Skeletal muscle cell (primary cell): ENCODE results near the gene OR56A1.

Experiments
- DNase-seq: peaks from one replicate; pipeline ENCODE4 v3.0.0-alpha.2; 2010; ENCODE audit warnings: low read depth
- H3K4me3 ChIP-seq: 2 replicates; pipeline ENCODE4 v1.5.1; 2011; ENCODE audit warnings: low read depth, mild to moderate bottlenecking, control low read depth, low read length, moderate library complexity

Gene OR56A1

GRCh38 chr11:5992604-5993251, 37.8 kb downstream of the OR56A1 start:
- H3K4me3 ChIP-seq = no peak overlapping the region
- DNase-seq = no peak

- no peak for DNase-seq
- H3K4me3 ChIP-seq = no peak overlapping the region
Measured at GRCh38 chr11:5992150-5992549, 38.4 kb downstream of the OR56A1 start.

GRCh38 chr11:5989203-5989602, 41.4 kb downstream of the OR56A1 start:
- no peak for DNase-seq

DNA sequence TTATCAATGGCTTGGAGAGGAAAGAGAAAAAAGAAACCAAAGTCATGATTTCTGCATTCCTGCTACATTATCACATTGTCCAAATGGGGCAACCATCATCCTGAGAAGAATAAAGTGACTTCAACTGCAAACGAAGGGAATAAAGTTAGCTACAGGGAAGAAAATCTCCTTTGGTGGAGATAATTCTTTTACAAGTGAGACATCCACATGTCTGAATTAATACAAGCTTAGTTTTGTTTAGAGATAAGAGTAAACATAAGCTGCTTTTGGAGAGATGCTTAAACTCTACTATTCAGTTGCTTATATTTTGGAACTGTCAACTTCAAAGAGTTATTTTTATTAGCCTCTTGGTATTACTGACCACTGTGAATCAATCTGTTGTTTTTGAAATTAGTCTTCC, 43.7 kb downstream of the OR56A1 start, which contains the start of gene OR52L1:
TSS of gene OR52L1 (minus strand) at position 101 of the 400 bp plus-strand sequence. CDS start at position 46, 55 bp downstream.
- no peak within 1 kb of the TSS for H3K4me3 ChIP-seq
- DNase-seq = no peak

More at GRCh38 chr11:5989203-5989602, 41.4 kb downstream of the OR56A1 start:
- no peak overlapping the region for H3K4me3 ChIP-seq

GRCh38 chr11:5983443-5983842, 47.1 kb downstream of the OR56A1 start:
- H3K4me3 ChIP-seq = no peak overlapping the region
- DNase-seq = no peak

DNA sequence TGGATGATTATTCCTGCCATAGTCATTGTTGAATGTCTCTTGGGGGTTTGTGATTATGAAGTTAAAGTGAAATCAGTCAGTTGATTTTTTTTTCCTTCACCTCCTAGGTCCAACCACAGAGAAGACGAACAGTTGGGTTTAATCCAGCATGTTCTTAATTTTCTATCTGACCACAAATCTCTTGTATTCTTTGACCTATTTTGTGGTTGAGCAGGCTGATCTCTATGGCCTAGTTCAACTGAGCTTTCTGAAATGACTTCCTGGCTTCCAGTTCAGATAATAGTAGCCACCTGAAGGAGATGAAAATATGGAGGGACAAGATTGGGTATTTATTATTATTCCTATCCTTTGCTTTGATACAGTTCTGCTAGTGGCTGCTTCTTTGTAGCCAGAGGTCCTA, 57.0 kb downstream of the OR56A1 start:
- DNase-seq = no peak
- H3K4me3 ChIP-seq = no peak overlapping the region
